K562 (cell line): ENCODE data around the gene FAM83E. TPM values are rescaled to one million over a fixed set of nuclear protein-coding genes. Genes with fewer than 3 reads are reported as not detected.
A peak's percentile ranks its signal among the peaks of the same experiment; 100 is the strongest.

Experiments
- ARNT ChIP-seq, 2 experiments: fragments of 450-650 bp; IDR thresholded peaks; 2 replicates each; pipeline ENCODE4 v1.6.1; 2016; ENCODE audit warnings: mild to moderate bottlenecking in 1 of 2
- CEBPG ChIP-seq, 3 experiments: fragments of 200-800 bp in 1 of 3; sonication (Bioruptor generic) in 1 of 3; sonication (generic) in 1 of 3; formaldehyde crosslinking in 1 of 3; IDR thresholded peaks in 2 of 3; conservative IDR thresholded peaks in 1 of 3; 2 replicates each; pipeline versions ENCODE4 v1.6.1 to v1.8.0; 2016 to 2022; ENCODE audit warnings: missing compliant biosample characterization in 2 of 3, missing genetic modification characterization in 2 of 3, mild to moderate bottlenecking in 1 of 3, missing genetic modification reagents in 1 of 3
- ELF1 ChIP-seq: fragments of 200-800 bp; sonication (Bioruptor generic); IDR thresholded peaks from 2 replicates; pipeline ENCODE4 v1.6.1; 2016; ENCODE audit warnings: missing genetic modification characterization, missing compliant biosample characterization
- ELF4 ChIP-seq: fragments of 450-650 bp; formaldehyde crosslinking; IDR thresholded peaks from 2 replicates; pipeline ENCODE4 v1.4.0; 2022; ENCODE audit warnings: missing genetic modification characterization
- ETS2 ChIP-seq: IDR thresholded peaks from 2 replicates; pipeline ENCODE4 v1.6.1; 2016; ENCODE audit warnings: borderline replicate concordance, missing genetic modification characterization, mild to moderate bottlenecking, moderate library complexity, missing compliant biosample characterization; ENCODE audit not compliant: poor library complexity, severe bottlenecking
- MCM3 ChIP-seq: fragments of 450-650 bp; IDR thresholded peaks from 2 replicates; pipeline ENCODE4 v1.6.1; 2016
- PHB2 ChIP-seq: fragments of 450-650 bp; IDR thresholded peaks from 2 replicates; pipeline ENCODE4 v1.6.1; 2017; ENCODE audit warnings: low read depth
- PHF8 ChIP-seq: fragments of 200-600 bp; sonication (generic); IDR thresholded peaks from 2 replicates; pipeline ENCODE4 v1.6.1; 2012; ENCODE audit warnings: mixed run types, mild to moderate bottlenecking, inconsistent platforms, low read length, moderate library complexity, borderline replicate concordance
- RBM14 ChIP-seq: fragments of 200-400 bp; formaldehyde crosslinking; IDR thresholded peaks from 2 replicates; pipeline ENCODE4 v1.6.1; 2018; ENCODE audit warnings: low read depth, mild to moderate bottlenecking, low read length, moderate library complexity, borderline replicate concordance; ENCODE audit not compliant: insufficient read depth
- SMARCB1 ChIP-seq: IDR thresholded peaks from 2 replicates; pipeline ENCODE4 v1.6.1; 2011; ENCODE audit warnings: improper control_type of control experiment, low read depth; ENCODE audit not compliant: insufficient read length
- TAF7 ChIP-seq: fragments of 450-650 bp; IDR thresholded peaks from 2 replicates; pipeline ENCODE4 v1.6.1; 2016; ENCODE audit warnings: missing genetic modification characterization, missing compliant biosample characterization
- TCF7 ChIP-seq: sonication (generic); IDR thresholded peaks from 2 replicates; pipeline ENCODE4 v1.6.1; 2016; ENCODE audit warnings: antibody characterized with exemption, borderline replicate concordance
- TRIM24 ChIP-seq, 2 experiments: fragments of 450-650 bp; IDR thresholded peaks; 2 replicates each; pipeline ENCODE4 v1.6.1; 2016
- ZBTB11 ChIP-seq, 3 experiments: fragments of 200-800 bp in 1 of 3; fragments of 250-450 bp in 1 of 3; fragments of 450-650 bp in 1 of 3; sonication (Bioruptor Pico) in 1 of 3; sonication (Bioruptor generic) in 1 of 3; formaldehyde crosslinking in 1 of 3; IDR thresholded peaks; 2 replicates each; pipeline versions ENCODE4 v1.6.1 to v1.8.0; 2016 to 2022; ENCODE audit warnings: mild to moderate bottlenecking in 2 of 3, missing genetic modification characterization in 2 of 3, missing compliant biosample characterization in 1 of 3, moderate library complexity in 1 of 3
- ZFP1 ChIP-seq: fragments of 450-650 bp; formaldehyde crosslinking; IDR thresholded peaks from 2 replicates; pipeline ENCODE4 v1.4.0; 2020; ENCODE audit warnings: mild to moderate bottlenecking, mixed read lengths
- ZNF589 ChIP-seq: fragments of 200-800 bp; sonication (Bioruptor generic); IDR thresholded peaks from 2 replicates; pipeline ENCODE4 v1.6.1; 2016; ENCODE audit warnings: low read depth, missing genetic modification characterization, missing compliant biosample characterization
- polyA plus RNA-seq, 8 experiments: library from polyadenylated mRNA; depleted of rRNA in 4 of 8; stranded (reverse) in 5 of 8; unstranded in 3 of 8; fragments of >200 nt; fragmentation: Nextera tagmentation in 2 of 8; fragmentation: Illumina TruSeq in 1 of 8; extraction: Ambion mirVana in 2 of 8; extraction: Trizol in 1 of 8; gene quantifications; 2 replicates each; pipeline versions ENCODE4 v1.2.1 to v1.2.3, GENCODE V29; 2011 to 2014; ENCODE audit warnings: inconsistent platforms in 1 of 8, missing spikeins in 1 of 8
- total RNA-seq, 7 experiments: library from RNA; depleted of rRNA in 6 of 7; stranded (reverse); fragments of >200 nt in 6 of 7; fragmentation: Illumina TruSeq in 2 of 7; extraction: Trizol in 2 of 7; gene quantifications; 2 replicates each; pipeline versions ENCODE4 v1.2.1 to v1.2.3, GENCODE V29; 2011 to 2021; ENCODE audit warnings: low replicate concordance in 1 of 7
- TF ChIP-seq, protein P1 (sequence below): fragments of 450-650 bp; IDR thresholded peaks from 2 replicates; pipeline ENCODE4 v1.6.1; 2017; ENCODE audit warnings: antibody characterized with exemption, mild to moderate bottlenecking
- TF ChIP-seq, protein P2 (sequence below): fragments of 450-650 bp; formaldehyde crosslinking; conservative IDR thresholded peaks from 2 replicates; pipeline ENCODE4 v1.4.0; 2022; ENCODE audit warnings: mild to moderate bottlenecking, missing genetic modification characterization

Gene FAM83E
- total and polyA plus RNA-seq, 9 of the 15 experiments (the other 6 are each of a cell fraction or from before 2014, with no cell fraction given), result 0.15 to 0.87 (median 0.29) TPM; not detected in 4

GRCh38 chr19:48645620-48646000 lies 30.7 kb upstream of the FAM83E start (continued):
- no peak for TF ChIP-seq ZBTB11 (CRISPR knock-in tag; IDR thresholded peaks at IDR 0.05)
- no peak for TF ChIP-seq TCF7
- TF ChIP-seq, protein P1, sequence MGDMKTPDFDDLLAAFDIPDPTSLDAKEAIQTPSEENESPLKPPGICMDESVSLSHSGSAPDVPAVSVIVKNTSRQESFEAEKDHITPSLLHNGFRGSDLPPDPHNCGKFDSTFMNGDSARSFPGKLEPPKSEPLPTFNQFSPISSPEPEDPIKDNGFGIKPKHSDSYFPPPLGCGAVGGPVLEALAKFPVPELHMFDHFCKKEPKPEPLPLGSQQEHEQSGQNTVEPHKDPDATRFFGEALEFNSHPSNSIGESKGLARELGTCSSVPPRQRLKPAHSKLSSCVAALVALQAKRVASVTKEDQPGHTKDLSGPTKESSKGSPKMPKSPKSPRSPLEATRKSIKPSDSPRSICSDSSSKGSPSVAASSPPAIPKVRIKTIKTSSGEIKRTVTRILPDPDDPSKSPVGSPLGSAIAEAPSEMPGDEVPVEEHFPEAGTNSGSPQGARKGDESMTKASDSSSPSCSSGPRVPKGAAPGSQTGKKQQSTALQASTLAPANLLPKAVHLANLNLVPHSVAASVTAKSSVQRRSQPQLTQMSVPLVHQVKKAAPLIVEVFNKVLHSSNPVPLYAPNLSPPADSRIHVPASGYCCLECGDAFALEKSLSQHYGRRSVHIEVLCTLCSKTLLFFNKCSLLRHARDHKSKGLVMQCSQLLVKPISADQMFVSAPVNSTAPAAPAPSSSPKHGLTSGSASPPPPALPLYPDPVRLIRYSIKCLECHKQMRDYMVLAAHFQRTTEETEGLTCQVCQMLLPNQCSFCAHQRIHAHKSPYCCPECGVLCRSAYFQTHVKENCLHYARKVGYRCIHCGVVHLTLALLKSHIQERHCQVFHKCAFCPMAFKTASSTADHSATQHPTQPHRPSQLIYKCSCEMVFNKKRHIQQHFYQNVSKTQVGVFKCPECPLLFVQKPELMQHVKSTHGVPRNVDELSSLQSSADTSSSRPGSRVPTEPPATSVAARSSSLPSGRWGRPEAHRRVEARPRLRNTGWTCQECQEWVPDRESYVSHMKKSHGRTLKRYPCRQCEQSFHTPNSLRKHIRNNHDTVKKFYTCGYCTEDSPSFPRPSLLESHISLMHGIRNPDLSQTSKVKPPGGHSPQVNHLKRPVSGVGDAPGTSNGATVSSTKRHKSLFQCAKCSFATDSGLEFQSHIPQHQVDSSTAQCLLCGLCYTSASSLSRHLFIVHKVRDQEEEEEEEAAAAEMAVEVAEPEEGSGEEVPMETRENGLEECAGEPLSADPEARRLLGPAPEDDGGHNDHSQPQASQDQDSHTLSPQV, result no peak
- peak; percentile 54; the same call in 1 of the 2 replicates for TF ChIP-seq TAF7 (tag)
- TF ChIP-seq TRIM24 (IDR thresholded peaks at IDR 0.05), result no peak
- TF ChIP-seq ZFP1 (CRISPR knock-in tag), result no peak
- TF ChIP-seq, protein P2, sequence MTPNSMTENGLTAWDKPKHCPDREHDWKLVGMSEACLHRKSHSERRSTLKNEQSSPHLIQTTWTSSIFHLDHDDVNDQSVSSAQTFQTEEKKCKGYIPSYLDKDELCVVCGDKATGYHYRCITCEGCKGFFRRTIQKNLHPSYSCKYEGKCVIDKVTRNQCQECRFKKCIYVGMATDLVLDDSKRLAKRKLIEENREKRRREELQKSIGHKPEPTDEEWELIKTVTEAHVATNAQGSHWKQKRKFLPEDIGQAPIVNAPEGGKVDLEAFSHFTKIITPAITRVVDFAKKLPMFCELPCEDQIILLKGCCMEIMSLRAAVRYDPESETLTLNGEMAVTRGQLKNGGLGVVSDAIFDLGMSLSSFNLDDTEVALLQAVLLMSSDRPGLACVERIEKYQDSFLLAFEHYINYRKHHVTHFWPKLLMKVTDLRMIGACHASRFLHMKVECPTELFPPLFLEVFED (CRISPR knock-in tag), result peak; percentile 75; the same call in 1 of the 2 replicates
- TF ChIP-seq PHF8, result peak; percentile 10; the same call in 1 of the 2 replicates
- no peak for TF ChIP-seq MCM3
- TF ChIP-seq RBM14, result no peak
- TF ChIP-seq PHB2, result peak; percentile 64; the same call in 1 of the 2 replicates
- TF ChIP-seq ETS2 (tag), result no peak
- TF ChIP-seq ARNT (IDR thresholded peaks at IDR 0.05), result peak in 1 of 2 experiments; percentile 67; a peak in 1 of 4 replicates
- 0 out of 2 replicates have a peak, but pooled peaks have one; percentile 62 for TF ChIP-seq ELF4 (CRISPR knock-in tag)
- no peak for TF ChIP-seq SMARCB1
- no peak for TF ChIP-seq ZNF589 (CRISPR knock-in tag)
- TF ChIP-seq ELF1, result no peak
- TF ChIP-seq CEBPG (CRISPR knock-in tag; IDR thresholded peaks at IDR 0.05), result no peak
- TF ChIP-seq CEBPG (tag; conservative IDR thresholded peaks at IDR 0.05 in 1 of 2, IDR thresholded peaks at IDR 0.05 in 1 of 2), result no peak
- TF ChIP-seq, all 486 proteins: peak for 10
